GM12892 (cell line): Measurements from ENCODE around the gene LILRB4.
"Not testable (repeated sequence)": the region's sequence is repeated elsewhere in the genome, so short reads cannot be mapped to it uniquely, and the experiment has no call there.

Experiments used
- DNase-seq: peaks from one replicate; pipeline ENCODE4 v3.0.0; 2011; ENCODE audit not compliant: insufficient read length
- FAIRE-seq: peaks from 2 replicates; lab custom pipeline; 2011; peaks lifted over from hg19 to GRCh38; lab: Jason Lieb, UNC
- POLR2A ChIP-seq: IDR thresholded peaks from 2 replicates; pipeline ENCODE4 v1.6.1; 2011; ENCODE audit warnings: low read depth, low read length, control low read depth
- POLR2AphosphoS5 ChIP-seq: IDR thresholded peaks from 2 replicates; pipeline ENCODE4 v1.6.1; 2011; ENCODE audit warnings: low read depth, low read length, control low read depth
- TAF1 ChIP-seq: IDR thresholded peaks from 2 replicates; pipeline ENCODE4 v1.6.1; 2011; ENCODE audit warnings: low read depth, mild to moderate bottlenecking, control low read depth, low read length, borderline replicate concordance

Gene LILRB4

DNA sequence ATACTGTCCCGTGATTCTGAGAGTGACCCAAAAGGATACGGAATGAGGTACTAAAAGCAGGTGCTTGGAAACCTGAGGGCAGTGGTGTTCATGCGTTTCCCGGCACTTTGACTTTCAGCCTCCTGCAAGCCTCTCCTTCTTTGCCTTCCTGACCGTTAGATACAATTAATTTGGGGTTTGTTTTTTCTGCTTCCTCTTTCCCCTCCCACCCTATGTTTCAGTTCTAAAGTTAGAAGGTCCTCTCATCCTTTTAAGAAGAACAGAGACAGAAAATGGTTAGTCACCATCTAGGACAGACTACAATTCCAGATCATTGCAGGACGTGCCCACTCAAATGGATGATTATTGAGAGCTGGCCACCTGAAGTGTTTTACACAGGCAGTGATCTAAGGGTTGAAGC is 1.8 kb upstream of the LILRB4 start:
- DNase-seq = no peak
- TF ChIP-seq POLR2A (no peak), POLR2AphosphoS5 (no peak), TAF1 (no peak)
- peak; percentile 92 for FAIRE-seq

DNA sequence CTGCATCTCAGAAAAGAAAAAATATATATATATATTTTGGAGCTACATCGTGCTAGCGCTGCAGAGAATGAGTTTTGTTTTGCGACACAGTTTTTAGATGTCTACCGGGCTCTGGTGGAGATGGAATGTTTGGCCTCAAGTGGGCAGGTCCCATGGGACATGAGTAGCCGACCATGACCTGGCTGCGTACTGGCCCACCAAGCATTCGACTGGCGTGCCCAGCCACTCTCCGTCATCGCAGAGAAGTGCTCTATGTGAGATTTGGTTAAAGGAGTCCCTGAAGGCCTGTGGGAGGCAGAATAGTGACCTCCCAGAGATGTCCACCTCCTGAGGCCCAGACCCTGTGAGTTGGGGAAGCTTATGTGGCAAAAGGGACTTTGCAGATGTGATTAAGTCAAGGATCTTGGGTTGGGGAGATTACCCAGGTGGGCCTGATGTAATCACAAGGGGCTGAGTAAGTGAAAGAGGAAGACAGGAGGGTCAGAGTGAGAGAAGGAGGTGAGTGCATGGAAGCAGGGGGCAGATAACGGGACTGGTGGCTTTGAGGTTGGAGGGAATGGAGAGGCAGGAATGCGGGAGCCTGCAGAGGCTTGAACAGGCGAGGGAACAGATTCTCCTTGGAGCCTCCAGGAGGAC is 821 bp upstream of the LILRB4 start:
- FAIRE-seq (peak; percentile 71), DNase-seq (no peak)
- TF ChIP-seq POLR2A = no peak
- no peak for TF ChIP-seq TAF1
- no peak for TF ChIP-seq POLR2AphosphoS5

DNA sequence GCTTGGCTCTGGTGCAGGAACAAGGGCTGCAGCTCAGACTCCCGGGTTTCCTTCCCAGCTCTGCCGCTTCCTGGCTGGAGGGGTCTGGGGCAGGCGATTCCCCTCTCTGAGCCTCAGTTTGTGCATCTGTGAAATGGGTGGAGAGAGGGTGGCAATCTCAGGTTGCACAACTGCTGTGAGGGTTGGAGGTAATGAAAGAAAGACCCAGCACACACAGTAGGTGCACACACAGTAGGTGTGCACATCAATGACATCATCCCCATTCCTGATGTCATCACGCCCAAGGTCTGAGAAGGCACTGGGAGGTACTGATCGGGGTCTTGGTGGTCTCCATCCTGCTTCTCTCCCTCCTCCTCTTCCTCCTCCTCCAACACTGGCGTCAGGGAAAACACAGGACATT is 2.7 kb downstream of the LILRB4 start:
- DNase-seq (no peak), FAIRE-seq (no peak)
- TF ChIP-seq POLR2AphosphoS5 (no peak), POLR2A (no peak), TAF1 (no peak)

DNA sequence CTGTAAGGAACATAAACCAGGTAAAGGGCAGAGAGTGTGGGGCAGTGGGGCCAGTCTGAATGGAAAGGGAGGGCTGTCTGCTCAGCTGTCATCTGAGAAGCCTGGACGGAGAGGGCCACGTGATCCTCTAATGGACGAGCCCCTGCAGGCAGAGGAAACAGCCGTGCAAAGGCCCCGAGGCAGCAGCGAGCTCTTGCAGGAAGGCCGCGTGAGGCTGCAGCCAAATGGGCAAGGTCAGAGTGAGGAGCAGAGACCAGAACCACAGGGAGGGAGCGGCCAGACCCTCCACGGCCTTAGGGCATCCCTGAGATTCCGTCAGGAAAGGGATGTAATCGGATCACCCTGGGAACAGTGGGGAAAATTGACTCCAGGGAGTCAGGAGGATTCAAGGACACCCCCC is 4.4 kb downstream of the LILRB4 start:
- DNase-seq (no peak), FAIRE-seq (no peak)
- TF ChIP-seq TAF1 (no peak), POLR2A (no peak), POLR2AphosphoS5 (no peak)

DNA sequence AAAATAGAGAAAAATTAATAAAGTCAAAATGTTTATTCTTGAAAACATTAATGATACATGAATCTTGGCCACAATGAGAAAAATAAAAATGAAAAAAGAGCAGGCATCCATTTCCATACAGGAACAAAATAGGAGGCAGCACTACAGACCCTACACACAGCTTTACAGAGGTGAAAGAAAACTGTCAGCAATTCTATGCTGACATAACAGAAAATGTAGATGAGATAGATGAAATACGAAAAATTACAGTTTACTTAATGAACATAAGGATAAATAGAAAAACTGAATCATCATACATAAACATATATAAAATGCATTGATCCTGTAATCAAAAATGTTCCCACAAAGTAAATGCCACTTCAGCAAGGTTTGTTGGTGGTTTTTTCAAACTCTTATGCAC is 5.6 kb downstream of the LILRB4 start:
- TF ChIP-seq POLR2AphosphoS5 = no peak
- no peak for TF ChIP-seq POLR2A
- no peak for TF ChIP-seq TAF1
- FAIRE-seq (no peak), DNase-seq (no peak)

GRCh38 chr19:54670576-54671357 is 8.0 kb downstream of the LILRB4 start:
- TF ChIP-seq POLR2A = no peak
- TF ChIP-seq POLR2AphosphoS5 = no peak
- TF ChIP-seq TAF1 = no peak
- DNase-seq (no peak), FAIRE-seq (no peak)

DNA sequence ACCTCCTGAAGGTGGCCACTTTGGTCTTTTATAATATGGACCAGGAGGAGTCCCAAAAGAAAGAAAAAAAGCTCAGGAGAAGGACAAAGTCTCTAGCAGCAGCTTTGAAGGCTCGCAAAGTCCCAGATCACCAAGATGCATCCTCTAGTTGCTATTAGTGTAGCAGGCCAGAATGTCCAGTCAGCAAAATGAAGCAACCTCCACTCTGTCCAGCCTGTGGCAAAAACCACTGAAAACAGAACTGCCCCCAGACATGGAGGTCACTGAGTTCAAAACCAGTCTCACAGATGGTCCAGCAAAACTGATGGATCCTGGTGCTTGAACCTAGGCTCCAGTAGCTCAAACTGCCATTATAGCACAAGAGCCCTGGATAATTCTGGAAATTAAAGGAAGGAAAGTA is 10.4 kb downstream of the LILRB4 start:
- no peak for DNase-seq
- no peak for FAIRE-seq

GRCh38 chr19:54674021-54674617 is 11.3 kb downstream of the LILRB4 start:
- DNase-seq = no peak
- TF ChIP-seq POLR2AphosphoS5 = no peak
- TF ChIP-seq POLR2A = no peak
- TF ChIP-seq TAF1 = no peak
- FAIRE-seq = peak; percentile 73

More for the DNA sequence above, 10.4 kb downstream of the LILRB4 start:
- no peak for TF ChIP-seq POLR2AphosphoS5
- no peak for TF ChIP-seq TAF1
- no peak for TF ChIP-seq POLR2A

- FAIRE-seq = peak; percentile 88
- not testable (repeated sequence) for DNase-seq
Observed at GRCh38 chr19:54676210-54676834, 13.5 kb downstream of the LILRB4 start.

DNA sequence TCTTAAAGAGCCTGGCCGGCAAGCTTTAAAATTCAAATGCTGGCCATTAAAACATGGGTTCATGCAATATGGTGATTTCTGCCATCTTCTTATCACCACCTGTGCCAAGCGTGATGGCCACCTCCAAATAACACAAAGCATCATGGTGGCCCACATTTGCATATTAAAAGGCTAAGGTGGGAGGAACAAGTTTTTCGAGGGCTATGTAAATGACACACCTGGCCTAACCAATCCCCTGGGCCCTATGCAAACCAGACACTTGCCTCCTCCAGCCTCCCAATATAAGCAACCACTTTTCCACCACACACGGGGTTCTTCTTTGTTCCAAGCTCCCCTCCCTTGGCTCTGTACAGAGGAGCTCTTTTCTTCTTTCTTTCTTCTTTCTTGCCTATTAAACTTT is 14.4 kb downstream of the LILRB4 start:
- DNase-seq (no peak), FAIRE-seq (no peak)
- TF ChIP-seq POLR2A (no peak), POLR2AphosphoS5 (no peak), TAF1 (no peak)

DNA sequence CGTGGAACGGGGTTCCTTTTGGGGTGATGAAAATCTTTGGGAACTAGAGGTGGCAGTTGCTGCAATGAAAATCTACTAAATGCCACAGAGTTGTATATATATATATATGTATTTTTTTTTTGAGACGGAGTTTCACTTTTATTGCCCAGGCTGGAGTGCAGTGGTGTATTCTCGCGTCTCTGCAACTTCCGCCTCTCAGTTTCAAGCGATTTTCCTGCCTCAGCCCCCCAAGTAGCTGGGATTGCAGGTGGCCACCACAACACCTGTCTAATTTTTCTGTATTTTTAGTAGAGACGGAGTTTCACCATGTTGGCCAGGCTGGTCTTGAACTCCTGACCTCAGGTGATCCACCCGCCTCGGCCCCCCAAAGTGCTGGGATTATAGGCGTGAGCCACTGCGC is 18.8 kb downstream of the LILRB4 start:
- FAIRE-seq = not testable (repeated sequence)

More for the DNA sequence above, 18.8 kb downstream of the LILRB4 start:
- DNase-seq = not testable (repeated sequence)
